ENCODE measurements around the gene AUH.

- TF ChIP-seq CTCF (IDR thresholded peaks at IDR 0.05) (no peak), ZFX (IDR thresholded peaks at IDR 0.05; ENCODE audit: borderline replicate concordance) (no peak)
Observed at GRCh38 chr9:91364005-91364404, 2.3 kb upstream of the AUH start.

All from 22Rv1 (cell line).